OCI-LY1 (cell line): ENCODE results near the gene ACY1.

Experiments
- CTCF ChIP-seq: fragments of 200-600 bp; sonication (generic), shearing (Covaris generic); IDR thresholded peaks from 2 replicates; pipeline ENCODE4 v1.5.1; 2017; ENCODE audit warnings: mild to moderate bottlenecking, antibody characterized with exemption, low read length, moderate library complexity, mixed read lengths
- EZH2 ChIP-seq: fragments of 200-600 bp; sonication (generic), shearing (Covaris generic); IDR thresholded peaks from 2 replicates; pipeline ENCODE4 v1.8.0; 2017; ENCODE audit warnings: borderline replicate concordance, mixed run types, mild to moderate bottlenecking, antibody characterized with exemption, low read length, moderate library complexity, mixed read lengths

- no peak for TF ChIP-seq CTCF
- TF ChIP-seq EZH2: no peak
These were observed 32.4 kb upstream of the ACY1 start for GRCh38 chr3:51950899-51951298.
